H7 (cell line): ENCODE results near the gene CASP6. TPM values are rescaled to one million over a fixed set of nuclear protein-coding genes. Genes with fewer than 3 reads are reported as not detected.

ENCODE experiments used
- DNase-seq: peaks from one replicate; pipeline ENCODE4 v3.0.0; 2012
- H3K27me3 ChIP-seq: 2 replicates; pipeline ENCODE4 v1.6.0; 2011; ENCODE audit warnings: mild to moderate bottlenecking, low read length; ENCODE audit not compliant: control insufficient read depth, insufficient read depth
- H3K36me3 ChIP-seq: replicated peaks from 2 replicates; pipeline ENCODE4 v1.5.1; 2011; ENCODE audit warnings: low read length; ENCODE audit not compliant: control insufficient read depth, insufficient read depth
- H3K4me3 ChIP-seq: 2 replicates; pipeline ENCODE4 v1.5.1; 2011; ENCODE audit warnings: low read depth, mild to moderate bottlenecking, control low read depth, low read length, moderate library complexity; ENCODE audit not compliant: insufficient read depth
- total RNA-seq: library from RNA; depleted of rRNA; stranded (reverse); fragments of >200 nt; shearing (Covaris generic); gene quantifications from 2 replicates; pipeline ENCODE4 v1.2.3, GENCODE V29; 2014; rRNA removed

The CASP6 gene
- total RNA-seq = 48.4 and 63.5 TPM in 2 replicates

GRCh38 chr4:109702950-109703663, at the start of gene CASP6:
Gene CASP6, minus strand, starts transcription at chr4:109703445. Its CDS starts 50 bp downstream, at chr4:109703395.
- DNase-seq = peak; percentile 91
- Histone ChIP-seq H3K36me3 (no peaks in the 10 kb centered on the region; the same call in 1 of the 2 replicates), H3K4me3 (peak within 1 kb of the TSS; percentile 84), H3K27me3 (no peaks in the 10 kb centered on the region)

- Histone ChIP-seq H3K27me3 (no peaks in the 10 kb centered on the region), H3K36me3 (no peaks in the 10 kb centered on the region), H3K4me3 (no peak overlapping the region)
- DNase-seq = no peak
Observed at GRCh38 chr4:109752525-109752924, 49.3 kb upstream of the CASP6 start.

GRCh38 chr4:109751852-109752251, 48.6 kb upstream of the CASP6 start:
- Histone ChIP-seq H3K4me3 (no peak overlapping the region), H3K27me3 (no peaks in the 10 kb centered on the region), H3K36me3 (no peaks in the 10 kb centered on the region)
- DNase-seq = no peak

GRCh38 chr4:109750652-109751244, 47.5 kb upstream of the CASP6 start:
- DNase-seq = no peak
- H3K36me3 ChIP-seq = no peaks in the 10 kb centered on the region
- no peak overlapping the region for H3K4me3 ChIP-seq
- no peaks in the 10 kb centered on the region for H3K27me3 ChIP-seq

GRCh38 chr4:109749388-109750082, 46.3 kb upstream of the CASP6 start:
- no peak for DNase-seq
- no peaks in the 10 kb centered on the region for H3K36me3 ChIP-seq
- H3K4me3 ChIP-seq = no peak overlapping the region
- H3K27me3 ChIP-seq = no peaks in the 10 kb centered on the region

GRCh38 chr4:109748114-109748513, 44.9 kb upstream of the CASP6 start:
- no peaks in the 10 kb centered on the region for H3K27me3 ChIP-seq
- H3K36me3 ChIP-seq = no peaks in the 10 kb centered on the region
- DNase-seq = no peak
- no peak overlapping the region for H3K4me3 ChIP-seq

- no peak for DNase-seq
- no peak overlapping the region for H3K4me3 ChIP-seq
- no peaks in the 10 kb centered on the region for H3K36me3 ChIP-seq
- H3K27me3 ChIP-seq = no peaks in the 10 kb centered on the region
Observed at GRCh38 chr4:109746728-109747127, 43.5 kb upstream of the CASP6 start.

- H3K4me3 ChIP-seq = no peak overlapping the region
- H3K36me3 ChIP-seq = no peaks in the 10 kb centered on the region
- no peaks in the 10 kb centered on the region for H3K27me3 ChIP-seq
- DNase-seq = no peak
Observed at GRCh38 chr4:109745830-109746229, 42.6 kb upstream of the CASP6 start.

- no peaks in the 10 kb centered on the region for H3K27me3 ChIP-seq
- H3K4me3 ChIP-seq = no peak overlapping the region
- H3K36me3 ChIP-seq = no peaks in the 10 kb centered on the region
- DNase-seq = no peak
Observed at GRCh38 chr4:109739547-109739946, 36.3 kb upstream of the CASP6 start.

GRCh38 chr4:109738104-109738872, 35.0 kb upstream of the CASP6 start:
- Histone ChIP-seq H3K4me3 (no peak overlapping the region), H3K27me3 (no peaks in the 10 kb centered on the region), H3K36me3 (no peaks in the 10 kb centered on the region)
- DNase-seq = no peak

GRCh38 chr4:109735566-109736365, 32.5 kb upstream of the CASP6 start:
- DNase-seq = no peak
- H3K4me3 ChIP-seq = no peak overlapping the region
- H3K36me3 ChIP-seq = no peaks in the 10 kb centered on the region
- H3K27me3 ChIP-seq = no peaks in the 10 kb centered on the region

GRCh38 chr4:109733728-109734127, 30.5 kb upstream of the CASP6 start:
- DNase-seq = no peak
- Histone ChIP-seq H3K4me3 (no peak overlapping the region), H3K36me3 (no peaks in the 10 kb centered on the region), H3K27me3 (no peaks in the 10 kb centered on the region)

GRCh38 chr4:109730619-109731545, 27.6 kb upstream of the CASP6 start:
- H3K4me3 ChIP-seq = peak overlapping the region; percentile 84
- DNase-seq = no peak
- H3K27me3 ChIP-seq = no peaks in the 10 kb centered on the region
- H3K36me3 ChIP-seq = no peaks in the 10 kb centered on the region; the same call in 1 of the 2 replicates
